ENCODE measurements around the gene THBS2. TPM values are rescaled to one million over a fixed set of nuclear protein-coding genes. Genes with fewer than 3 reads are reported as not detected.
"Not testable (repeated sequence)": the region's sequence is repeated elsewhere in the genome, so short reads cannot be mapped to it uniquely, and the experiment has no call there.

THBS2 gene
- total RNA-seq, 2 donors from 2014 or later = 0.93 to 0.99 TPM

GRCh38 chr6:169271877-169272216 lies 18.2 kb upstream of the THBS2 start:
- no peaks in the 10 kb centered on the region for H3K27me3 Mint-ChIP-seq (ENCODE audit: insufficient read depth)
- Histone ChIP-seq H3K36me3 (ENCODE audit: control insufficient read depth, insufficient read depth, low read length) (no peaks in the 10 kb centered on the region), H3K4me3 (ENCODE audit: low read length) (no peak overlapping the region), H3K27ac (ENCODE audit: low read depth, low read length) (no peak overlapping the region), H3K27me3 (ENCODE audit: control insufficient read depth, insufficient read depth, low read length, poor library complexity, severe bottlenecking) (no peaks in the 10 kb centered on the region), H3K9ac (ENCODE audit: extremely low read depth, low read length, poor library complexity, severe bottlenecking) (no peak overlapping the region), H3K4me1 (ENCODE audit: control insufficient read depth, insufficient read depth, low read length) (peaks cover 12% of the 10 kb centered on the region), H3K9me3 (ENCODE audit: control insufficient read depth, low read length) (no peaks in the 10 kb centered on the region)
- no peaks in the 10 kb centered on the region for H3K9me3 Mint-ChIP-seq
- DNase-seq = no peak
- H3K4me3 Mint-ChIP-seq = no peak overlapping the region
- no peak overlapping the region for H3K27ac Mint-ChIP-seq
- TF ChIP-seq, protein P1, sequence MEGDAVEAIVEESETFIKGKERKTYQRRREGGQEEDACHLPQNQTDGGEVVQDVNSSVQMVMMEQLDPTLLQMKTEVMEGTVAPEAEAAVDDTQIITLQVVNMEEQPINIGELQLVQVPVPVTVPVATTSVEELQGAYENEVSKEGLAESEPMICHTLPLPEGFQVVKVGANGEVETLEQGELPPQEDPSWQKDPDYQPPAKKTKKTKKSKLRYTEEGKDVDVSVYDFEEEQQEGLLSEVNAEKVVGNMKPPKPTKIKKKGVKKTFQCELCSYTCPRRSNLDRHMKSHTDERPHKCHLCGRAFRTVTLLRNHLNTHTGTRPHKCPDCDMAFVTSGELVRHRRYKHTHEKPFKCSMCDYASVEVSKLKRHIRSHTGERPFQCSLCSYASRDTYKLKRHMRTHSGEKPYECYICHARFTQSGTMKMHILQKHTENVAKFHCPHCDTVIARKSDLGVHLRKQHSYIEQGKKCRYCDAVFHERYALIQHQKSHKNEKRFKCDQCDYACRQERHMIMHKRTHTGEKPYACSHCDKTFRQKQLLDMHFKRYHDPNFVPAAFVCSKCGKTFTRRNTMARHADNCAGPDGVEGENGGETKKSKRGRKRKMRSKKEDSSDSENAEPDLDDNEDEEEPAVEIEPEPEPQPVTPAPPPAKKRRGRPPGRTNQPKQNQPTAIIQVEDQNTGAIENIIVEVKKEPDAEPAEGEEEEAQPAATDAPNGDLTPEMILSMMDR (conservative IDR thresholded peaks at IDR 0.05) = no peak
- H3K4me1 Mint-ChIP-seq = peaks cover 27% of the 10 kb centered on the region
- H3K36me3 Mint-ChIP-seq (ENCODE audit: low read depth) = no peaks in the 10 kb centered on the region
- no CpG with 5 or more reads among the region's 1 CpG for WGBS, 2 experiments (ENCODE audit: insufficient coverage in 1 of 2, insufficient read length in 1 of 2)

DNA sequence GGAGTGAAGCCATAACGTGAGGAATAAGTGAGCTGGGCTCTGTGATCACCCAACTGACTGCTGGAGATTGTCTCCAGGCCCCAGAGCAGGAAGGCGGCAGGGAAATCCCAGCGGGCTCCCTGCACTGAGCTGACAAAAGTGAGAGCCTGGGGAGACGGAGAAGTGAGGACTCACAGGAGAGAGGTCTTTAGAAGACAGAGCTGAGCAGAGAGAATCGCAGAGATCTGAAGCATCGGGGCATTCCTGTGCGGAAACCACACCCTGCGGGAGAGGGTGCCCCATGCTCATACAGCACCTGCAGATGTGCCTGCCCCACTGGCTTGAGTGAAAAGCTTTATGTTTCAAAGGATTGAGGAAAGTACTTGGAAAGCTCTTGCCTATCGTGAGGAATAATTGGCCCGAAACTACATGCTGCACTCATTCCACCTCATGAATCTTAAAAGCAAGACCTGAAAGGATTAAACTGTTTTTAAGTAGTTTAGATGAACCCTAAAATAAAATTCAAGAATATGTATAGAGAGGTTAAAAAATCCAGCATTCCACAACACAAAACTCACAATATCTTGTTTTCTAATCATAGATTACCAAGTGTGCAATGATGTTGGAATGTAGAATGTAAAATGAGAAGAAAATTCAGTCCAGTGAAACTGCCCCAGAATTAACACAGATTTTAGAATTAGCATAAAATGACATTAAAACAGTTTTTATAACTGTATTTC lies 17.7 kb upstream of the THBS2 start:
- peaks cover 12% of the 10 kb centered on the region for H3K4me1 ChIP-seq (ENCODE audit: control insufficient read depth, insufficient read depth, low read length)
- H3K4me3 Mint-ChIP-seq = no peak overlapping the region
- H3K9me3 ChIP-seq (ENCODE audit: control insufficient read depth, low read length) = no peaks in the 10 kb centered on the region
- H3K9me3 Mint-ChIP-seq = no peaks in the 10 kb centered on the region
- TF ChIP-seq, protein P1 (conservative IDR thresholded peaks at IDR 0.05) = no peak
- no peaks in the 10 kb centered on the region for H3K27me3 Mint-ChIP-seq (ENCODE audit: insufficient read depth)
- H3K27ac Mint-ChIP-seq = no peak overlapping the region
- no peaks in the 10 kb centered on the region for H3K36me3 Mint-ChIP-seq (ENCODE audit: low read depth)
- H3K4me3 ChIP-seq (ENCODE audit: low read length) = no peak overlapping the region
- H3K36me3 ChIP-seq (ENCODE audit: control insufficient read depth, insufficient read depth, low read length) = no peaks in the 10 kb centered on the region
- H3K4me1 Mint-ChIP-seq = peaks cover 27% of the 10 kb centered on the region
- H3K27me3 ChIP-seq (ENCODE audit: control insufficient read depth, insufficient read depth, low read length, poor library complexity, severe bottlenecking) = no peaks in the 10 kb centered on the region
- DNase-seq = peak; percentile 74
- no peak overlapping the region for H3K27ac ChIP-seq (ENCODE audit: low read depth, low read length)
- no peak overlapping the region for H3K9ac ChIP-seq (ENCODE audit: extremely low read depth, low read length, poor library complexity, severe bottlenecking)
- WGBS, 2 experiments (ENCODE audit: insufficient coverage in 1 of 2, insufficient read length in 1 of 2) = 35 to 37% methylated on average over 9 to 10 of the region's 10 CpGs

DNA sequence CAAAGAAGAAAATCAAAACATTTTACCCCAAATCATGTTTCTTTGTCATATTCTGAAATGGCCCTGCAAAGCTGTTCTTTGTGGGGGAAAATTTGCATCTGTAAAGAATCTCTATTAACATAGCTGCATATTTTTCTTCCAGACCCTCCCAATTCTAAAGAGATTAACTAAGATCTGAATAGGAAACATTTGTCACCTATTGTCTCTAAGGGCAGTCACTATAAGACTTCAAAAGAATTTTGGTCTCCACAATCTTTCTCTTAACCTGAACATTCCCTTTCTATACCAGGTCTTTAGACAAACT lies 16.4 kb upstream of the THBS2 start:
- not testable (repeated sequence) for H3K4me3 ChIP-seq (ENCODE audit: low read length); H3K9me3 ChIP-seq (ENCODE audit: control insufficient read depth, low read length); H3K9ac ChIP-seq (ENCODE audit: extremely low read depth, low read length, poor library complexity, severe bottlenecking); H3K9me3 Mint-ChIP-seq; H3K4me3 Mint-ChIP-seq; H3K27me3 ChIP-seq (ENCODE audit: control insufficient read depth, insufficient read depth, low read length, poor library complexity, severe bottlenecking); H3K36me3 ChIP-seq (ENCODE audit: control insufficient read depth, insufficient read depth, low read length); H3K27ac ChIP-seq (ENCODE audit: low read depth, low read length); H3K27me3 Mint-ChIP-seq (ENCODE audit: insufficient read depth); H3K36me3 Mint-ChIP-seq (ENCODE audit: low read depth); H3K27ac Mint-ChIP-seq; DNase-seq
- H3K4me1 ChIP-seq (ENCODE audit: control insufficient read depth, insufficient read depth, low read length) = peaks cover 12% of the 10 kb centered on the region
- peaks cover 27% of the 10 kb centered on the region for H3K4me1 Mint-ChIP-seq
